HL-60/S4 treated with phorbol 12-myristate 13-acetate at 8.2 ng/mL for 4 days and 3 days (cell line): Measurements from ENCODE around the gene CTDSP2.

Source experiments
- in situ Hi-C: fragments of 300-500 bp; cut with MboI; formaldehyde crosslinking; loops from 2 replicates; pipeline ENCODE4 v1.15.0; 2022; ENCODE audit warnings: low sequenced_read_pairs

Gene CTDSP2

GRCh38 chr12:57817261-57817989 lies 29.1 kb downstream of the CTDSP2 start:
- in situ Hi-C loops, result no loop called here

DNA sequence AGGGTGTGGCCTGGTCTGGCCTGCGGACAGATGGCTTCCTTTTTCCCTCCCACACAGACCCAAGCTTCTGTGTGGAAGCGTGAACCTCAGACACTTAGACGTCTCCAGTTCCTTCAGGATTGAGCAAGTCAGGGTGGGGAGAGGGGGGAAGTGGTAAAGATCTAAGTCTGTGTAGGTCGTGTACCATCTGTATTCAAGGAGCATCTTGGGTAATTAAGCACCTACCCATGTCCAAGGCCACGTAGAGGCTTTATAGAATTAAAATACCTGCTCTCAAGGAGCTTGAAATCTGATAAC lies 29.7 kb downstream of the CTDSP2 start:
- in situ Hi-C loops, result no loop called here

DNA sequence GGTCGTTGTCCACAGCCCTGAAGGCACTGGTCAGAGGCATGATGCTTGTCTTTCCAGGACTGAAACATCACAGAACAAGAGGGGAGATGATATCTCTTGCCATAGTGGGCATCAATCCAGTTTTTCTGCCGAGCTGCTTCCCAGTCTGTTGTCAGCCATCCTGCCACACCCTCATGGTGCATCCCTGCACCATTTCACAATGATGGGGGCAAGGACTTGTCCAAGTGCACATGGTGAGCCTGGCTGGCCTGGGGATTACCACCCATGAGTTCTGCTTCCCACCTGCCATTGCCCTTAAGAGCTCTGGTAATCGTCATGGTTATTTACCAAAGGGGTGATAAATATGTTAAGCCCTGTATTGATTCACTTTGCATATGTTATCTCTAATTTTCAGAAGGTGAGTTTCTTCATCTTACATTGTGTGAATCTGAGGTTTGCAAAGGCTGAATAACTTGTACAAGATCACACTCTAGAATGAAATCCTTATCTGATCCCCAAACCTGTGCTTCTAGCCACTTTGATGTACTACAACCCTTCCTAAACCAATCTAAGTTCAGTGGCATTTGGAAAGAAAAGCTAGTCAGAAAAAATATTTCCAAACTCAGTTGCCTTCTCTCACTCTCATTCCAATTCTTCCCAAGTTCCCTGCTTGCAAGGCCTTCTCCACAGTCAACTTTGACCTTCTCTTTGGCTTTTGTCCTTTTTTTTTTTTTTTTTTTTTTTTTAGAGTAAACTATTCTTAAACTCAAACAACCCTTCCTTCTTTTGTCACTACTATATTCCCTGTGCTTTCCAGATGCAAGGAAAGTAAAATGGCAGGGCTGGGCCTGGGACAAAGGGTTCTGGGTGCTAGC lies 30.3 kb downstream of the CTDSP2 start:
- in situ Hi-C loops, result no loop called here

DNA sequence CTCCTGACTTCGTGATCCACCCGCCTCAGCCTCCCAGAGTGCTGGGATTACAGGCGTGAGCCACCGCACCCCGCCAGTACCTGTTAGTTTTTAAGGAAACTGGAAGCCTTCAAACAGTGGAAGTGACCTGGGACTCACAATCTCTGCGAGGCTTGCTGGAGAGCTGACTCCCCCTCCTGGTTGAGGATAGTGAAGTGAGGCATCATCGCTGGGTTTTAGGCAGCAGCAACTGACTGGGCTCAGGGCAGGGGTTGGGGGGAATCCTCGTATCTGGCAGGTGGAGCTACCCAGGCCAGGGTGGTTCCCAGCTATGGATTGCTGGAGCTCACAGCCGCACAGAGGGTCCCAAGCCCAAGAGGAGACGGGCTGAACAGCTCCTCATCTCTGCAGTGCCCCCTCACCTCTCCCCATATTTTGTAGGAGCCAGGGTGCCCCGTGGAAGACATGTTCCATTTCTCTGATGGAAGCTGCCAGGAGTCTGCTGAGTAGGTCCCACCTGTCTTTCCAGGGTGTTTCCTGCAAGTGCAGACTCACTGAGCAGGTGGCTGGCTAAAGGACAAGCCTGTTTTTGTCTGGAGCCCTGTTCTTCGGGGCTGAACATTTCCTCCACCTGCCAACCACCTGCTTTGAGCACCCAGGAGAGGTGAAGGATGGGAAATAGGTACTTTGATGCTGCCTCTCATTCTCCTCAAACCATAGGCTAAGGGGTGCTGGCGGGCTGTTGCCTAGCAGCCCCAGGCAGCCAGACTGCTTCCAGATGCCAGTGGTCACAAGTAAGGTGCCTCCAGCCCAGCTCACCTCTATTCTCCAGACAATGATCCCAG lies 31.1 kb downstream of the CTDSP2 start:
- in situ Hi-C loops, result no loop called here

GRCh38 chr12:57813971-57814772 lies 32.4 kb downstream of the CTDSP2 start:
- in situ Hi-C loops, result no loop called here

- in situ Hi-C loops, result no loop called here
Observed at GRCh38 chr12:57813111-57813970, 33.2 kb downstream of the CTDSP2 start.

- in situ Hi-C loops, result no loop called here
Observed at GRCh38 chr12:57811028-57811755, 35.3 kb downstream of the CTDSP2 start.

- in situ Hi-C loops, result no loop called here
Observed at GRCh38 chr12:57810450-57810849, 36.1 kb downstream of the CTDSP2 start.

GRCh38 chr12:57809425-57809824 lies 37.1 kb downstream of the CTDSP2 start:
- in situ Hi-C loops, result no loop called here

DNA sequence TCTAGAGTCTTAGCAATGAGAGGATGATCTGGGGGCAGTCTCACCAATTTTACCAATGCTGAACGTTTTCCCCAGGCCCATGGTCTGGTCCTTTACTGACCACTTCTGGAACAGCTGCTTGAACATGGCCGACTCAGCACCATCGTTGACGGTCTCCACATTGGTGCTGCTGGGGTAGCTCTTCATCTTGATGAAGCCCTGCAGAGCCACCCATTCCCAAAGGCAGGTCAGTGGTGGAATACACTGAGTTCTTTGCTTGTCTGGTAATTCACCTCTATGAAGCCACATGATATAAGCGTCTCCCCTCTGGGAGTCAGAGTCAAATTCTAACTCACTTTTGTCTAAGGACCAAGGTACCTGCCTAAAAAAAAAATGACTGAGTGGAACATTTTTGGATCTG lies 38.2 kb downstream of the CTDSP2 start:
- in situ Hi-C loops, result no loop called here

- in situ Hi-C loops, result no loop called here
Observed at GRCh38 chr12:57807285-57807684, 39.2 kb downstream of the CTDSP2 start.

DNA sequence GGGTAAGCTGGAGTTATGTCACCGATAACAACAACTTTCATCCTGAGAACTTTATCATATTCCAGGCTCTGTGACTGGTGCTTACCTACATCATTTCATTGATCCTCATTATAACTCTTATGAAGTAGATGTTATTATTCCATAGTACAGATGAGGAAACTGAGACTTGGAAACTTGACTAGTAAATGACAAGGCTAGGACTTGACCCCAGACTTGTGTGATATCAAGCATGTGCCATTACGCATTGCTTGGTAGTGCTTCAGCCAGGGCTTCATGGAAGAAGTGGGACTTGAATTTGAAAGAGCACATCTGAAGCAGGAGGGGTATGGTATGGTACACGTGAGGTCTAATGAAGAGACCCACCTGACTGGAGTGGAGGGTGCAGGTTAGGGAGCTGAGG lies 39.9 kb downstream of the CTDSP2 start:
- in situ Hi-C loops, result no loop called here

DNA sequence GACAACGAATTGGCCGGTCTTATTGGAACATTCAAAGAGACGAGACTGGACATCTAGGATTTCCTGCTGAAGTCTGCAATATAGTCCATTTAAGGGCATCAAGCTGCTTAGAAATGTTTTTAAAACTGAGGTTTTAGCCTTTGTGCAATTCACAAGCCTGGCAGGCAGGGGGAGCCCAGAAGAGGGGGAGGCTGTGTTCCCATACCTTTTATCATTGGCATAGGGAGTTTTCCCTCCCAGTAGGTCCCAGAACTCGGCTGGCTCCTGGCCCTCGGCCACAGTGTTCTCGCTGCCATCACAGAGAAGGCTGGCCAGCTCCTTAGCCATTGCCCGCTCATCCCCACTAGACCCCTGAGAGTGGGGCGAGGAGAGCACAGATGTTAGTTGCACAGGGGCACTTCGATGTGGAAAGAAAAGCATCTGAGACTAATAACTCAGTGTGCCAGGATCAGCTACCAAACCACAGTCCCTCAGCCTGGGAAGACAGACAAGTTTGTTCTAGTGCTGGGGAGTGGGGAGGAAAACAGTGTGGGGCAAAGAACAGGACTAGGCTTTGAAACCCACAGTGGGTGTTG lies 43.1 kb downstream of the CTDSP2 start:
- in situ Hi-C loops, result no loop called here

- in situ Hi-C loops, result no loop called here
Observed at GRCh38 chr12:57802607-57803006, 43.9 kb downstream of the CTDSP2 start.

- in situ Hi-C loops, result no loop called here
Observed at GRCh38 chr12:57800965-57801364, 45.6 kb downstream of the CTDSP2 start.

DNA sequence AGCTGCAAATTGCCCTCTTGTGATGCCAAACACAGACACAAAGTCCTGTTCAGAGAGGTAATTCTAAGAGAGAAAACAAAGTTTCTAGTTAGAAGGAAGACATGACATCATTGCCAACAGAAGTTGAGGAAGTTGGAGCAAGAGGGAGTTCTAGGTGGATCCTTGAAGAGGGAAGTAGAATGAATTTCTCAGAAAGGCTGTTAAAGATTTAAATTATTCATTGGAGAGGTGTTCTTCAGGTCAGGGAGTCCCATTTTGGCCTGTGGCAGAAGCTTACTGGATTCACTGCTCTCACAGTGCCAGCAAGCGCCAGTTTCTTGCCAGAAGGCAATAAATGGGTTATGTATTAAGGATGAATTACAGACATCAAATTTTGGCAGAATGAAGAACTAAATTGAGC lies 48.6 kb downstream of the CTDSP2 start:
- in situ Hi-C loops, result loop anchor here (25.0 kb wide), 1 partner anchor 111 kb away; the partner anchor contains the start of gene OS9

GRCh38 chr12:57796996-57797395 lies 49.5 kb downstream of the CTDSP2 start:
- in situ Hi-C loops, result loop anchor here (25.0 kb wide), 1 partner anchor 110 kb away; the partner anchor contains the start of gene OS9

DNA sequence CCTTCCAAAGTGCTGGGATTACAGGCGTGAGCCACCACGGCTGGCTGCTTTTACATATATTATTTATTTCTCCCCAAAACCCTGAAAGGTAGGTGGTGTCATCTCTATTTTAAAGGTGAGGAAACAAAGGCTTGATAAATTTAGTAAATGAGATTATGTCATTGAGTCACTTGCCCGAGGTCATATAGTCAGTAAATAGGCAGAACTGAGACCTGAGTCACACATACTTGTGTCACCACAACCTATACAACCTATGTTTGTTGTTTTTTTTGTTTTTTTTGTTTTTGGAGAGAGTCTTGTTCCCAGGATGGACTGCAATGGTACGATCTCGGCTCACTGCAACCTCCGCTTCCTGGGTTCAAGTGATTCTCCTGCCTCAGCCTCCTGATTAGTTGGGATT lies 51.2 kb downstream of the CTDSP2 start:
- in situ Hi-C loops, result loop anchor here (25.0 kb wide), 1 partner anchor 108 kb away; the partner anchor contains the start of gene OS9
